Measurements from ENCODE around the gene FOXRED1. TPM values are rescaled to one million over a fixed set of nuclear protein-coding genes. Genes with fewer than 3 reads are reported as not detected.
A peak's percentile ranks its signal among the peaks of the same experiment; 100 is the strongest.

The FOXRED1 gene
- total and polyA plus RNA-seq, 10 of the 15 experiments (the other 5 are each of a cell fraction or from before 2014, with no cell fraction given) = 9.9 to 67.7 (median 38.0) TPM

GRCh38 chr11:126284829-126285228 lies 15.9 kb downstream of the FOXRED1 start:
- Histone ChIP-seq H3K9ac (ENCODE audit: control insufficient read depth, insufficient read depth, low read length) (no peak overlapping the region), H3K4me2 (ENCODE audit: control insufficient read depth, insufficient read depth) (peak overlapping the region; percentile 89), H3K4me1 (ENCODE audit: control insufficient read depth, insufficient read depth, low read length) (peaks cover 22% of the 10 kb centered on the region), H3K36me3 (ENCODE audit: control insufficient read depth in 2 of 2, insufficient read depth in 2 of 2, low read length in 1 of 2) (no peaks in the 10 kb centered on the region; a peak in 1 of 4 replicates), H2AFZ (ENCODE audit: control insufficient read depth, low read depth, low read length) (no peak overlapping the region), H3K27ac (ENCODE audit: control insufficient read depth, insufficient read depth) (no peak overlapping the region), H3K4me3 (peak overlapping the region; percentile 96; the same call in 1 of the 2 replicates), H3K9me3 (replicated peaks; ENCODE audit: control insufficient read depth, insufficient read depth, low read length) (no peaks in the 10 kb centered on the region), H3K27me3 (replicated peaks in 1 of 2; ENCODE audit: control insufficient read depth in 2 of 2, insufficient read depth in 2 of 2, low read length in 1 of 2) (no peaks in the 10 kb centered on the region), H4K20me1 (ENCODE audit: control insufficient read depth, insufficient read depth) (no peaks in the 10 kb centered on the region), H3K79me2 (ENCODE audit: control insufficient read depth, insufficient read depth, low read length) (peaks cover 6% of the 10 kb centered on the region)
- BruUV-seq (replicated peaks) = no TSS peak
- 4% methylated on average over 4 of the region's 6 CpGs for WGBS (ENCODE audit: insufficient coverage, insufficient replicate concordance, low lambda C conversion rate, missing lambda C conversion rate)
- intact Hi-C loops (cut with micrococcal nuclease; ENCODE audit: unreplicated experiment) = loop anchor here (1.0 kb wide), 1 partner anchor 19 kb away; the partner anchor contains the start of gene DCPS
- peak; percentile 94 for DNase-seq (ENCODE audit: low read depth, low spot score)
- ATAC-seq = peak; percentile 59
- ChIA-PET POLR2A (no interaction called here), SMC1A (ENCODE audit: uncharacterized antibody, unreplicated experiment) (interaction anchor here (2.7 kb wide), 1 partner anchor 22 kb away, joined by 9 read pairs; no protein-coding TSS in a partner anchor), RAD21 (ENCODE audit: unreplicated experiment) (no interaction called here), CTCF (interaction anchor here (2.6 kb wide), 1 partner anchor 15 kb away, joined by 10 read pairs; no protein-coding TSS in a partner anchor)
- TF ChIP-seq NFIC (IDR thresholded peaks at IDR 0.05; ENCODE audit: low read depth, low read length) (0 out of 2 replicates have a peak, but pooled peaks have one; percentile 23), CREM (IDR thresholded peaks at IDR 0.05; ENCODE audit: low read depth) (peak; percentile 34; the same call in 1 of the 2 replicates), ZNF622 (IDR thresholded peaks at IDR 0.05) (no peak), RUNX3 (IDR thresholded peaks at IDR 0.05; ENCODE audit: low read length) (peak; percentile 81), HDGF (IDR thresholded peaks at IDR 0.05) (no peak), ATF7 (IDR thresholded peaks at IDR 0.05; ENCODE audit: low read depth) (0 out of 2 replicates have a peak, but pooled peaks have one; percentile 57), MTA2 (IDR thresholded peaks at IDR 0.05; ENCODE audit: low read depth) (no peak), POU2F2 (IDR thresholded peaks at IDR 0.05; ENCODE audit: borderline replicate concordance, low read depth, low read length) (peak; percentile 92; the same call in 2 of the 3 replicates), TCF7 (IDR thresholded peaks at IDR 0.05; ENCODE audit: borderline replicate concordance) (peak; percentile 41; the same call in 1 of the 2 replicates), ATF2 (IDR thresholded peaks at IDR 0.05; ENCODE audit: low read length) (0 out of 2 replicates have a peak, but pooled peaks have one; percentile 30), PKNOX1 (IDR thresholded peaks at IDR 0.05) (0 out of 2 replicates have a peak, but pooled peaks have one; percentile 9), FOXM1 (IDR thresholded peaks at IDR 0.05; ENCODE audit: low read depth, low read length) (no peak), SMAD1 (IDR thresholded peaks at IDR 0.05; ENCODE audit: low read depth, partially characterized antibody) (peak; percentile 81), POLR2AphosphoS5 (IDR thresholded peaks at IDR 0.05; ENCODE audit: low read length) (0 out of 2 replicates have a peak, but pooled peaks have one; percentile 32), CREB1 (IDR thresholded peaks at IDR 0.05; ENCODE audit: low read depth) (0 out of 2 replicates have a peak, but pooled peaks have one; percentile 52), NFYB (IDR thresholded peaks at IDR 0.05; ENCODE audit: insufficient read depth, low read depth, low read length) (no peak), IRF4 (IDR thresholded peaks at IDR 0.05; ENCODE audit: low read depth, low read length) (no peak), JUNB (IDR thresholded peaks at IDR 0.05) (0 out of 2 replicates have a peak, but pooled peaks have one; percentile 10)
- FAIRE-seq = peak; percentile 90
- in situ Hi-C loops (cut with MboI) = no loop called here

Data from GM12878 (cell line).